Smooth muscle cell (in vitro differentiated cells): ENCODE measurements around the gene ASAP2. TPM values are rescaled to one million over a fixed set of nuclear protein-coding genes. Genes with fewer than 3 reads are reported as not detected.

Experiments
- DNase-seq: peaks from one replicate; lab custom pipeline; 2025; ENCODE audit not compliant: unreplicated experiment; lab: John Stamatoyannopoulos, UW
- H2AFZ ChIP-seq: fragments of 200-600 bp; sonication (generic); 2 replicates; pipeline ENCODE4 v1.6.0; 2016; ENCODE audit warnings: antibody characterized with exemption, low read depth, mild to moderate bottlenecking
- H3F3A ChIP-seq: fragments of 200-600 bp; sonication (generic); 2 replicates; pipeline ENCODE4 v1.6.0; 2017; ENCODE audit warnings: antibody characterized with exemption, low read depth
- H3K27ac ChIP-seq: fragments of 200-600 bp; sonication (generic); 2 replicates; pipeline ENCODE4 v1.5.1; 2016; ENCODE audit warnings: low read depth, mild to moderate bottlenecking
- H3K27me3 ChIP-seq: fragments of 200-600 bp; sonication (generic); 2 replicates; pipeline ENCODE4 v1.6.1; 2016; ENCODE audit warnings: low read depth, mild to moderate bottlenecking
- H3K36me3 ChIP-seq: fragments of 200-600 bp; sonication (generic); 2 replicates; pipeline ENCODE4 v1.5.1; 2016; ENCODE audit warnings: low read depth
- H3K4me1 ChIP-seq: fragments of 200-600 bp; sonication (generic); 2 replicates; pipeline ENCODE4 v1.5.1; 2016; ENCODE audit warnings: low read depth
- H3K4me2 ChIP-seq: fragments of 200-600 bp; sonication (generic); 2 replicates; pipeline ENCODE4 v1.6.0; 2016; ENCODE audit warnings: mild to moderate bottlenecking
- H3K4me3 ChIP-seq: fragments of 200-600 bp; sonication (generic); 2 replicates; pipeline ENCODE4 v1.5.1; 2016; ENCODE audit warnings: mild to moderate bottlenecking
- H3K79me2 ChIP-seq: fragments of 200-600 bp; sonication (generic); 2 replicates; pipeline ENCODE4 v1.6.0; 2016; ENCODE audit warnings: low read depth, mild to moderate bottlenecking
- H3K9ac ChIP-seq: fragments of 200-600 bp; sonication (generic); 2 replicates; pipeline ENCODE4 v1.6.0; 2016; ENCODE audit warnings: low read depth
- H3K9me3 ChIP-seq: fragments of 200-600 bp; sonication (generic); replicated peaks from 2 replicates; pipeline ENCODE4 v1.5.1; 2016; ENCODE audit warnings: low read depth
- H4K20me1 ChIP-seq: fragments of 200-600 bp; sonication (generic); 2 replicates; pipeline ENCODE4 v1.6.0; 2016; ENCODE audit warnings: low read depth
- CTCF ChIP-seq: fragments of 200-600 bp; sonication (generic); IDR thresholded peaks from 2 replicates; pipeline ENCODE4 v1.5.1; 2017; ENCODE audit warnings: borderline replicate concordance, mild to moderate bottlenecking, antibody characterized with exemption; ENCODE audit not compliant: insufficient read depth, poor library complexity, severe bottlenecking
- WGBS: methylation state at CpG from one replicate; pipeline ENCODE4 v1.1.7; 2016; ENCODE audit warnings: low lambda C conversion rate; 5-methylcytosine and 5-hydroxymethylcytosine counted together
- polyA plus RNA-seq: library from polyadenylated mRNA; unstranded; fragments of >200 nt; fragmentation: Nextera tagmentation; extraction: Ambion mirVana; gene quantifications from 2 replicates; pipeline ENCODE4 v1.2.1, GENCODE V29; 2016
- total RNA-seq: library from RNA; depleted of rRNA; stranded (reverse); fragments of >200 nt; gene quantifications from 2 replicates; pipeline ENCODE4 v1.2.3, GENCODE V29; 2014

ASAP2 gene
- total and polyA plus RNA-seq, 2 experiments from 2014 or later = 8.8 to 23.1 TPM

GRCh38 chr2:9342659-9343058 is 136.0 kb downstream of the ASAP2 start:
- WGBS = 97% methylated on average over 8 of the region's 8 CpGs
- DNase-seq = no peak

GRCh38 chr2:9343524-9343923 is 136.9 kb downstream of the ASAP2 start:
- H3K9me3 ChIP-seq = no peaks in the 10 kb centered on the region
- H3K79me2 ChIP-seq = no peaks in the 10 kb centered on the region
- no peak overlapping the region for H3K9ac ChIP-seq
- H3K4me1 ChIP-seq = no peaks in the 10 kb centered on the region
- H3K36me3 ChIP-seq = no peaks in the 10 kb centered on the region
- H3K27me3 ChIP-seq = no peaks in the 10 kb centered on the region
- no peak overlapping the region for H3K27ac ChIP-seq
- no peak overlapping the region for H2AFZ ChIP-seq
- H4K20me1 ChIP-seq = no peaks in the 10 kb centered on the region
- 94% methylated on average over 7 of the region's 7 CpGs for WGBS
- DNase-seq = no peak
- peaks cover 4% of the 10 kb centered on the region for H3F3A ChIP-seq
- H3K4me2 ChIP-seq = no peak overlapping the region
- no peak for TF ChIP-seq CTCF
- no peak overlapping the region for H3K4me3 ChIP-seq

More at GRCh38 chr2:9342659-9343058, 136.0 kb downstream of the ASAP2 start:
- H3K79me2 ChIP-seq = no peaks in the 10 kb centered on the region
- no peaks in the 10 kb centered on the region for H3K9me3 ChIP-seq
- H3K4me3 ChIP-seq = no peak overlapping the region
- H2AFZ ChIP-seq = no peak overlapping the region
- no peak overlapping the region for H3K9ac ChIP-seq
- no peak overlapping the region for H3K27ac ChIP-seq
- H3K4me2 ChIP-seq = no peak overlapping the region
- no peaks in the 10 kb centered on the region for H4K20me1 ChIP-seq
- TF ChIP-seq CTCF = no peak
- H3K27me3 ChIP-seq = no peaks in the 10 kb centered on the region
- no peaks in the 10 kb centered on the region for H3K36me3 ChIP-seq
- H3K4me1 ChIP-seq = no peaks in the 10 kb centered on the region
- H3F3A ChIP-seq = peaks cover 4% of the 10 kb centered on the region

GRCh38 chr2:9344434-9344833 is 137.8 kb downstream of the ASAP2 start:
- H3K36me3 ChIP-seq = no peaks in the 10 kb centered on the region
- H3K79me2 ChIP-seq = no peaks in the 10 kb centered on the region
- no peak overlapping the region for H3K4me3 ChIP-seq
- H3K9me3 ChIP-seq = no peaks in the 10 kb centered on the region
- H3K9ac ChIP-seq = no peak overlapping the region
- H4K20me1 ChIP-seq = no peaks in the 10 kb centered on the region
- H3K27ac ChIP-seq = no peak overlapping the region
- H3F3A ChIP-seq = peaks cover 4% of the 10 kb centered on the region
- H3K4me2 ChIP-seq = no peak overlapping the region
- 96% methylated on average over 10 of the region's 10 CpGs for WGBS
- H3K4me1 ChIP-seq = no peaks in the 10 kb centered on the region
- no peaks in the 10 kb centered on the region for H3K27me3 ChIP-seq
- no peak for TF ChIP-seq CTCF
- DNase-seq = no peak
- no peak overlapping the region for H2AFZ ChIP-seq

- TF ChIP-seq CTCF = no peak
- Histone ChIP-seq H3F3A (peaks cover 4% of the 10 kb centered on the region), H3K79me2 (no peaks in the 10 kb centered on the region), H2AFZ (no peak overlapping the region), H3K9me3 (no peaks in the 10 kb centered on the region), H4K20me1 (no peaks in the 10 kb centered on the region), H3K27me3 (no peaks in the 10 kb centered on the region), H3K9ac (no peak overlapping the region), H3K4me3 (no peak overlapping the region), H3K4me1 (no peaks in the 10 kb centered on the region), H3K36me3 (no peaks in the 10 kb centered on the region), H3K4me2 (no peak overlapping the region), H3K27ac (no peak overlapping the region)
- 94% methylated on average over 7 of the region's 7 CpGs for WGBS
- no peak for DNase-seq
Measured at GRCh38 chr2:9345343-9345742, 138.7 kb downstream of the ASAP2 start.
